ENCODE measurements around the gene RECK.
"Not testable (repeated sequence)": the region's sequence is repeated elsewhere in the genome, so short reads cannot be mapped to it uniquely, and the experiment has no call there.

RECK gene

GRCh38 chr9:36036780-36037548, at the start of gene RECK:
Gene RECK, plus strand, starts transcription at chr9:36036913. Its CDS starts 86 bp downstream, at chr9:36036999.
- peak within 1 kb of the TSS; percentile 92 for H3K9ac ChIP-seq (ENCODE audit: low read length)
- peak; percentile 97 for DNase-seq (ENCODE audit: low read depth)
- H3K4me3 ChIP-seq (ENCODE audit: low read length): peak within 1 kb of the TSS; percentile 85
- no peaks in the 10 kb centered on the region for H3K36me3 ChIP-seq (ENCODE audit: control insufficient read depth, insufficient read depth, low read length, severe bottlenecking)
- no peaks in the 10 kb centered on the region for H3K9me3 ChIP-seq (ENCODE audit: control insufficient read depth, low read length)
- peaks cover 44% of the 10 kb centered on the region for H3K4me1 ChIP-seq (ENCODE audit: control insufficient read depth, insufficient read depth, low read length)
- H3K27me3 ChIP-seq (replicated peaks; ENCODE audit: control insufficient read depth, insufficient read depth, low read length): no peaks in the 10 kb centered on the region

- H3K27me3 ChIP-seq (replicated peaks; ENCODE audit: control insufficient read depth, insufficient read depth, low read length): no peaks in the 10 kb centered on the region
- H3K36me3 ChIP-seq (ENCODE audit: control insufficient read depth, insufficient read depth, low read length, severe bottlenecking): no peaks in the 10 kb centered on the region
- peaks cover 2% of the 10 kb centered on the region for H3K4me1 ChIP-seq (ENCODE audit: control insufficient read depth, insufficient read depth, low read length)
- no peak for DNase-seq (ENCODE audit: low read depth)
- no peaks in the 10 kb centered on the region for H3K9me3 ChIP-seq (ENCODE audit: control insufficient read depth, low read length)
- H3K9ac ChIP-seq (ENCODE audit: low read length): no peak overlapping the region
- H3K4me3 ChIP-seq (ENCODE audit: low read length): no peak overlapping the region
These were observed 46.6 kb upstream of the RECK start for GRCh38 chr9:35990155-35990554.

- H3K4me3 ChIP-seq (ENCODE audit: low read length); H3K36me3 ChIP-seq (ENCODE audit: control insufficient read depth, insufficient read depth, low read length, severe bottlenecking); DNase-seq (ENCODE audit: low read depth); H3K27me3 ChIP-seq (replicated peaks; ENCODE audit: control insufficient read depth, insufficient read depth, low read length); H3K9me3 ChIP-seq (ENCODE audit: control insufficient read depth, low read length); H3K9ac ChIP-seq (ENCODE audit: low read length): not testable (repeated sequence)
- peaks cover 18% of the 10 kb centered on the region for H3K4me1 ChIP-seq (ENCODE audit: control insufficient read depth, insufficient read depth, low read length)
These were observed 43.6 kb upstream of the RECK start for GRCh38 chr9:35993136-35993535.

- H3K4me1 ChIP-seq (ENCODE audit: control insufficient read depth, insufficient read depth, low read length): peaks cover 18% of the 10 kb centered on the region
- no peak overlapping the region for H3K4me3 ChIP-seq (ENCODE audit: low read length)
- H3K9me3 ChIP-seq (ENCODE audit: control insufficient read depth, low read length): peaks cover 12% of the 10 kb centered on the region
- no peaks in the 10 kb centered on the region for H3K36me3 ChIP-seq (ENCODE audit: control insufficient read depth, insufficient read depth, low read length, severe bottlenecking)
- H3K27me3 ChIP-seq (replicated peaks; ENCODE audit: control insufficient read depth, insufficient read depth, low read length): no peaks in the 10 kb centered on the region
- H3K9ac ChIP-seq (ENCODE audit: low read length): no peak overlapping the region
- peak; percentile 44 for DNase-seq (ENCODE audit: low read depth)
These were observed 42.6 kb upstream of the RECK start for GRCh38 chr9:35993976-35994720.

GRCh38 chr9:35994959-35995358, 41.8 kb upstream of the RECK start:
- DNase-seq (ENCODE audit: low read depth): no peak
- H3K9me3 ChIP-seq (ENCODE audit: control insufficient read depth, low read length): peaks cover 12% of the 10 kb centered on the region
- peaks cover 18% of the 10 kb centered on the region for H3K4me1 ChIP-seq (ENCODE audit: control insufficient read depth, insufficient read depth, low read length)
- H3K27me3 ChIP-seq (replicated peaks; ENCODE audit: control insufficient read depth, insufficient read depth, low read length): no peaks in the 10 kb centered on the region
- no peaks in the 10 kb centered on the region for H3K36me3 ChIP-seq (ENCODE audit: control insufficient read depth, insufficient read depth, low read length, severe bottlenecking)
- H3K4me3 ChIP-seq (ENCODE audit: low read length): no peak overlapping the region
- H3K9ac ChIP-seq (ENCODE audit: low read length): no peak overlapping the region

- Histone ChIP-seq H3K4me3 (ENCODE audit: low read length) (peak overlapping the region; percentile 8), H3K9me3 (ENCODE audit: control insufficient read depth, low read length) (peaks cover 12% of the 10 kb centered on the region), H3K9ac (ENCODE audit: low read length) (peak overlapping the region; percentile 56), H3K27me3 (replicated peaks; ENCODE audit: control insufficient read depth, insufficient read depth, low read length) (no peaks in the 10 kb centered on the region), H3K36me3 (ENCODE audit: control insufficient read depth, insufficient read depth, low read length, severe bottlenecking) (no peaks in the 10 kb centered on the region), H3K4me1 (ENCODE audit: control insufficient read depth, insufficient read depth, low read length) (peaks cover 16% of the 10 kb centered on the region)
- DNase-seq (ENCODE audit: low read depth): peak; percentile 67
These were observed 40.2 kb upstream of the RECK start for GRCh38 chr9:35996358-35996970.

- peaks cover 12% of the 10 kb centered on the region for H3K9me3 ChIP-seq (ENCODE audit: control insufficient read depth, low read length)
- not testable (repeated sequence) for H3K9ac ChIP-seq (ENCODE audit: low read length); H3K27me3 ChIP-seq (replicated peaks; ENCODE audit: control insufficient read depth, insufficient read depth, low read length); DNase-seq (ENCODE audit: low read depth); H3K36me3 ChIP-seq (ENCODE audit: control insufficient read depth, insufficient read depth, low read length, severe bottlenecking)
- peak overlapping the region; percentile 8 for H3K4me3 ChIP-seq (ENCODE audit: low read length)
- peaks cover 16% of the 10 kb centered on the region for H3K4me1 ChIP-seq (ENCODE audit: control insufficient read depth, insufficient read depth, low read length)
These were observed 39.7 kb upstream of the RECK start for GRCh38 chr9:35997016-35997415.

GRCh38 chr9:35998333-35998732, 38.4 kb upstream of the RECK start:
- H3K27me3 ChIP-seq (replicated peaks; ENCODE audit: control insufficient read depth, insufficient read depth, low read length): no peaks in the 10 kb centered on the region
- H3K4me1 ChIP-seq (ENCODE audit: control insufficient read depth, insufficient read depth, low read length): peaks cover 16% of the 10 kb centered on the region
- no peak overlapping the region for H3K4me3 ChIP-seq (ENCODE audit: low read length)
- H3K36me3 ChIP-seq (ENCODE audit: control insufficient read depth, insufficient read depth, low read length, severe bottlenecking): no peaks in the 10 kb centered on the region
- DNase-seq (ENCODE audit: low read depth): no peak
- H3K9me3 ChIP-seq (ENCODE audit: control insufficient read depth, low read length): peaks cover 12% of the 10 kb centered on the region
- no peak overlapping the region for H3K9ac ChIP-seq (ENCODE audit: low read length)

- no peaks in the 10 kb centered on the region for H3K27me3 ChIP-seq (replicated peaks; ENCODE audit: control insufficient read depth, insufficient read depth, low read length)
- no peaks in the 10 kb centered on the region for H3K4me1 ChIP-seq (ENCODE audit: control insufficient read depth, insufficient read depth, low read length)
- H3K4me3 ChIP-seq (ENCODE audit: low read length): no peak overlapping the region
- H3K36me3 ChIP-seq (ENCODE audit: control insufficient read depth, insufficient read depth, low read length, severe bottlenecking): no peaks in the 10 kb centered on the region
- peaks cover 9% of the 10 kb centered on the region for H3K9me3 ChIP-seq (ENCODE audit: control insufficient read depth, low read length)
- no peak overlapping the region for H3K9ac ChIP-seq (ENCODE audit: low read length)
- DNase-seq (ENCODE audit: low read depth): no peak
These were observed 30.8 kb upstream of the RECK start for GRCh38 chr9:36005891-36006290.

GRCh38 chr9:36006549-36007315, 30.0 kb upstream of the RECK start:
- Histone ChIP-seq H3K4me3 (ENCODE audit: low read length) (no peak overlapping the region), H3K9me3 (ENCODE audit: control insufficient read depth, low read length) (peaks cover 9% of the 10 kb centered on the region), H3K36me3 (ENCODE audit: control insufficient read depth, insufficient read depth, low read length, severe bottlenecking) (no peaks in the 10 kb centered on the region), H3K4me1 (ENCODE audit: control insufficient read depth, insufficient read depth, low read length) (no peaks in the 10 kb centered on the region), H3K9ac (ENCODE audit: low read length) (no peak overlapping the region), H3K27me3 (replicated peaks; ENCODE audit: control insufficient read depth, insufficient read depth, low read length) (no peaks in the 10 kb centered on the region)
- DNase-seq (ENCODE audit: low read depth): no peak

GRCh38 chr9:36007316-36007708, 29.4 kb upstream of the RECK start:
- Histone ChIP-seq H3K4me1 (ENCODE audit: control insufficient read depth, insufficient read depth, low read length) (no peaks in the 10 kb centered on the region), H3K27me3 (replicated peaks; ENCODE audit: control insufficient read depth, insufficient read depth, low read length) (no peaks in the 10 kb centered on the region), H3K4me3 (ENCODE audit: low read length) (no peak overlapping the region), H3K36me3 (ENCODE audit: control insufficient read depth, insufficient read depth, low read length, severe bottlenecking) (no peaks in the 10 kb centered on the region), H3K9ac (ENCODE audit: low read length) (no peak overlapping the region), H3K9me3 (ENCODE audit: control insufficient read depth, low read length) (peaks cover 9% of the 10 kb centered on the region)
- DNase-seq (ENCODE audit: low read depth): no peak
